Breast epithelium (tissue), 4 donors: ENCODE results near the gene SEMA4G. TPM values are rescaled to one million over a fixed set of nuclear protein-coding genes. Genes with fewer than 3 reads are reported as not detected.

Source experiments
- DNase-seq, 2 donors: peaks; one replicate each; pipeline ENCODE4 v3.0.0-alpha.2; 2019; ENCODE audit warnings: low spot score in 2 of 2
- H3K27ac ChIP-seq, 2 donors: fragments of 200-600 bp; sonication (generic) in 1 of 2; one replicate each; pipeline ENCODE4 v1.5.1; 2016 to 2019; ENCODE audit warnings: mild to moderate bottlenecking in 1 of 2
- H3K27me3 ChIP-seq, 2 donors: fragments of 200-600 bp; sonication (generic) in 1 of 2; one replicate each; pipeline versions ENCODE4 v1.5.1 to v1.6.0; 2017 to 2019; ENCODE audit warnings: control low read depth in 1 of 2, mild to moderate bottlenecking in 1 of 2
- H3K36me3 ChIP-seq: fragments of 200-600 bp; one replicate; pipeline ENCODE4 v1.5.1; 2019
- H3K4me1 ChIP-seq, 2 donors: fragments of 200-600 bp; sonication (generic); one replicate each; pipeline ENCODE4 v1.5.1; 2016 to 2019; ENCODE audit warnings: control low read depth in 1 of 2
- H3K4me3 ChIP-seq, 3 donors: fragments of 200-600 bp; sonication (generic); 1 replicate in 2 of 3; 2 replicates in 1 of 3; pipeline ENCODE4 v1.5.1; 2016 to 2019; ENCODE audit warnings: mild to moderate bottlenecking in 3 of 3, moderate library complexity in 2 of 3
- H3K9me3 ChIP-seq, 2 donors: fragments of 200-600 bp; sonication (generic) in 1 of 2; one replicate each; pipeline ENCODE4 v1.5.1; 2016 to 2019; ENCODE audit warnings: control low read depth in 1 of 2
- POLR2AphosphoS5 ChIP-seq, 3 donors: sonication (generic); formaldehyde crosslinking; IDR thresholded peaks; one replicate each; pipeline ENCODE4 v1.6.1; 2017; ENCODE audit warnings: antibody characterized with exemption in 3 of 3
- intact Hi-C: fragments of 100-400 bp; cut with DNase I; formaldehyde crosslinking; loops from one replicate; pipeline ENCODE4 v1.15.1; 2023; ENCODE audit warnings: low total_unique reads
- total RNA-seq, 3 donors: library from RNA; depleted of rRNA; stranded (reverse); fragments of >200 nt; gene quantifications; one replicate each; pipeline ENCODE4 v1.1.0, GENCODE V29; 2016
- TF ChIP-seq, protein P1 (sequence below), 3 donors: fragments of 450-650 bp; IDR thresholded peaks; one replicate each; pipeline ENCODE4 v1.5.1; 2016 to 2017; ENCODE audit warnings: antibody characterized with exemption in 3 of 3, mild to moderate bottlenecking in 3 of 3, moderate library complexity in 3 of 3

Gene SEMA4G
- total RNA-seq, 3 donors from 2014 or later: 0.48 to 2.9 (median 2.2) TPM

DNA sequence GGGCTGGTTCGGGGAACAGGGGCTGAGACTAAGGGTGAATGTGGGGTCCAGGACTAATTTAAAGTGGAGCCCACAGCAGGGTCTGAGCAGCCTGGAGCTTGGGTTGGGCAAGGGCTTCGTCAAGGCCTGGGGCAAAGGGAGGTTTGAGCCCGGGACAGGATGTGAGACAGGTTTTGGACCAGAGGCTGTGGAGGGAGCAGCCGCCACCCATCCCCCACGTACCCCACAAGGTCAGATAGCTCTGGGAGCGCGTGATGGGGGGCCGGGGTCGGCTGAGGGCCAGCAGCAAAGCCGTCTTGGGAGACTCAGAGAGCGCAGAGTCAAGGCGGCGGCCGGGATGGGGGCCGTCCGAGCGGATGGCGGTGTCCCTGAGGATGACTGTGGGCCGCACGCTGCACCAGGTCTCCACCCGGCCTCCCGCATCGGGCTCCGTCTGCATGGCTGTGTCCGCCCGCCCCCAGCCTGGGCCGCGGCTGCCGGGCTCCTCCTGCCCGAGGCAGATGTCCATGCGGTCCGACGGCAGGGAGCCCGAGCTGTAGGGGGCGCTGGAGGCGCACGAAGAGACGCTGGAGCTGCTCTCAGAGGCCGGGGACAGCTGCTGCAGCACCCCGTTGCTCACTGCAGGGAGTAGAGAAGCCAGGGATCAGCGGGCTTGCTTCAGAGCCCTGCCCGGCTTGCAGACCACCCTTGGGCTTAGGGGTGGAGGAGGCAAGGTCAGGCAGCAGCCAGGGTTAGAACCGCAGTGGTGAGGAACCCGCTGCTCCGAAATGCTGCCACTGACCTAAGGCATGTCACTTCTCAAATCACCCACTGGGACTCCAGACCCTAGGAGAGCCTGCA, 49.5 kb downstream of the SEMA4G start:
- H3K9me3 ChIP-seq: no peaks in the 10 kb centered on the region
- TF ChIP-seq POLR2AphosphoS5 (IDR thresholded peaks at IDR 0.05): no peak
- TF ChIP-seq, protein P1, sequence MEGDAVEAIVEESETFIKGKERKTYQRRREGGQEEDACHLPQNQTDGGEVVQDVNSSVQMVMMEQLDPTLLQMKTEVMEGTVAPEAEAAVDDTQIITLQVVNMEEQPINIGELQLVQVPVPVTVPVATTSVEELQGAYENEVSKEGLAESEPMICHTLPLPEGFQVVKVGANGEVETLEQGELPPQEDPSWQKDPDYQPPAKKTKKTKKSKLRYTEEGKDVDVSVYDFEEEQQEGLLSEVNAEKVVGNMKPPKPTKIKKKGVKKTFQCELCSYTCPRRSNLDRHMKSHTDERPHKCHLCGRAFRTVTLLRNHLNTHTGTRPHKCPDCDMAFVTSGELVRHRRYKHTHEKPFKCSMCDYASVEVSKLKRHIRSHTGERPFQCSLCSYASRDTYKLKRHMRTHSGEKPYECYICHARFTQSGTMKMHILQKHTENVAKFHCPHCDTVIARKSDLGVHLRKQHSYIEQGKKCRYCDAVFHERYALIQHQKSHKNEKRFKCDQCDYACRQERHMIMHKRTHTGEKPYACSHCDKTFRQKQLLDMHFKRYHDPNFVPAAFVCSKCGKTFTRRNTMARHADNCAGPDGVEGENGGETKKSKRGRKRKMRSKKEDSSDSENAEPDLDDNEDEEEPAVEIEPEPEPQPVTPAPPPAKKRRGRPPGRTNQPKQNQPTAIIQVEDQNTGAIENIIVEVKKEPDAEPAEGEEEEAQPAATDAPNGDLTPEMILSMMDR (IDR thresholded peaks at IDR 0.05): peak in 2 of 3 donors; percentile 47 to 59
- H3K36me3 ChIP-seq: no peaks in the 10 kb centered on the region
- peak overlapping the region in 1 of 2 donors; percentile 43 for H3K27ac ChIP-seq
- DNase-seq: peak in 1 of 2 donors; percentile 68
- H3K27me3 ChIP-seq: no peaks in the 10 kb centered on the region
- H3K4me1 ChIP-seq: peaks cover 0 to 3% of the 10 kb centered on the region in 2 donors
- peak overlapping the region in 1 of 3 donors; percentile 40 for H3K4me3 ChIP-seq
- intact Hi-C loops: no loop called here

Other genes with a start within 250 kb of the SEMA4G start
- under 1 TPM in 1 of 3 donors, not detected in 2; under 0.01 TPM for gene PAX2, start 223.9 kb upstream of the SEMA4G start, total RNA-seq
- 10 to 100 TPM; 24.8 to 34.2 (median 31.8) TPM for gene SLF2, start 56.5 kb upstream of the SEMA4G start, total RNA-seq
- gene MRPL43, start 18.0 kb downstream of the SEMA4G start, total RNA-seq: 100 to 1,000 TPM in 1 of 3 donors, 10 to 100 TPM in 2; 75.4 to 104 (median 84.6) TPM
- gene TWNK, start 18.0 kb downstream of the SEMA4G start, total RNA-seq: 1 to 10 TPM; 3.4 to 7.5 (median 5.3) TPM
- 10 to 100 TPM; 44.0 to 67.5 (median 61.3) TPM for gene LZTS2, start 30.3 kb downstream of the SEMA4G start, total RNA-seq
- gene PDZD7, start 61.6 kb downstream of the SEMA4G start, total RNA-seq: 1 to 10 TPM in 1 of 3 donors, under 1 TPM in 2; 0.48 to 2.3 (median 0.66) TPM
- 10 to 100 TPM; 63.7 to 90.4 (median 75.7) TPM for gene SFXN3, start 61.7 kb downstream of the SEMA4G start, total RNA-seq
- gene KAZALD1, start 92.5 kb downstream of the SEMA4G start, total RNA-seq: 1 to 10 TPM; 2.8 to 4.9 (median 4.5) TPM
- gene TLX1, start 161.8 kb downstream of the SEMA4G start, total RNA-seq: not detected